ENCODE measurements around the gene OR10G2.

- no peak for TF ChIP-seq POLR2A (IDR thresholded peaks at IDR 0.05)
- TF ChIP-seq, protein P1, sequence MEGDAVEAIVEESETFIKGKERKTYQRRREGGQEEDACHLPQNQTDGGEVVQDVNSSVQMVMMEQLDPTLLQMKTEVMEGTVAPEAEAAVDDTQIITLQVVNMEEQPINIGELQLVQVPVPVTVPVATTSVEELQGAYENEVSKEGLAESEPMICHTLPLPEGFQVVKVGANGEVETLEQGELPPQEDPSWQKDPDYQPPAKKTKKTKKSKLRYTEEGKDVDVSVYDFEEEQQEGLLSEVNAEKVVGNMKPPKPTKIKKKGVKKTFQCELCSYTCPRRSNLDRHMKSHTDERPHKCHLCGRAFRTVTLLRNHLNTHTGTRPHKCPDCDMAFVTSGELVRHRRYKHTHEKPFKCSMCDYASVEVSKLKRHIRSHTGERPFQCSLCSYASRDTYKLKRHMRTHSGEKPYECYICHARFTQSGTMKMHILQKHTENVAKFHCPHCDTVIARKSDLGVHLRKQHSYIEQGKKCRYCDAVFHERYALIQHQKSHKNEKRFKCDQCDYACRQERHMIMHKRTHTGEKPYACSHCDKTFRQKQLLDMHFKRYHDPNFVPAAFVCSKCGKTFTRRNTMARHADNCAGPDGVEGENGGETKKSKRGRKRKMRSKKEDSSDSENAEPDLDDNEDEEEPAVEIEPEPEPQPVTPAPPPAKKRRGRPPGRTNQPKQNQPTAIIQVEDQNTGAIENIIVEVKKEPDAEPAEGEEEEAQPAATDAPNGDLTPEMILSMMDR (IDR thresholded peaks at IDR 0.05) = no peak
These were observed 22.4 kb downstream of the OR10G2 start for GRCh38 chr14:21612324-21612723.
